RWPE2 (cell line): ENCODE results near the gene ALX4.

Source experiments
- ATAC-seq: fragments of 200-7000 bp; cut with Tn5 transposase; 3 replicates; pipeline ENCODE4 v1.9.1; 2021; ENCODE audit warnings: low read depth
- DNase-seq: peaks from one replicate; pipeline ENCODE4 v3.0.0-alpha.2; 2020; ENCODE audit warnings: low spot score
- H3K27ac ChIP-seq: fragments of 450-650 bp; 2 replicates; pipeline ENCODE4 v1.5.1; 2017; ENCODE audit warnings: mild to moderate bottlenecking; ENCODE audit not compliant: poor library complexity, severe bottlenecking
- H3K27me3 ChIP-seq: fragments of 250-450 bp; sonication (Bioruptor Pico); 2 replicates; pipeline ENCODE4 v1.5.1; 2021; ENCODE audit warnings: mild to moderate bottlenecking, moderate library complexity; ENCODE audit not compliant: insufficient read depth, poor library complexity, severe bottlenecking
- H3K36me3 ChIP-seq: fragments of 250-450 bp; sonication (Bioruptor Pico); 2 replicates; pipeline ENCODE4 v1.5.1; 2020; ENCODE audit warnings: low read depth, mild to moderate bottlenecking, moderate library complexity
- H3K4me1 ChIP-seq: fragments of 250-450 bp; sonication (Bioruptor Pico); 2 replicates; pipeline ENCODE4 v1.5.1; 2021; ENCODE audit warnings: mild to moderate bottlenecking, moderate library complexity; ENCODE audit not compliant: insufficient read depth, poor library complexity, severe bottlenecking
- H3K4me3 ChIP-seq: fragments of 250-450 bp; sonication (Bioruptor Pico); 2 replicates; pipeline ENCODE4 v1.5.1; 2021; ENCODE audit warnings: mild to moderate bottlenecking, moderate library complexity; ENCODE audit not compliant: severe bottlenecking
- H3K9me3 ChIP-seq: fragments of 250-450 bp; sonication (Bioruptor Pico); 2 replicates; pipeline ENCODE4 v1.5.1; 2021; ENCODE audit warnings: mild to moderate bottlenecking, moderate library complexity; ENCODE audit not compliant: severe bottlenecking
- TF ChIP-seq, protein P1 (sequence below): fragments of 450-650 bp; IDR thresholded peaks from one replicate; pipeline ENCODE4 v1.5.1; 2017; ENCODE audit warnings: mild to moderate bottlenecking, moderate library complexity; ENCODE audit not compliant: poor library complexity, severe bottlenecking

The ALX4 gene

DNA sequence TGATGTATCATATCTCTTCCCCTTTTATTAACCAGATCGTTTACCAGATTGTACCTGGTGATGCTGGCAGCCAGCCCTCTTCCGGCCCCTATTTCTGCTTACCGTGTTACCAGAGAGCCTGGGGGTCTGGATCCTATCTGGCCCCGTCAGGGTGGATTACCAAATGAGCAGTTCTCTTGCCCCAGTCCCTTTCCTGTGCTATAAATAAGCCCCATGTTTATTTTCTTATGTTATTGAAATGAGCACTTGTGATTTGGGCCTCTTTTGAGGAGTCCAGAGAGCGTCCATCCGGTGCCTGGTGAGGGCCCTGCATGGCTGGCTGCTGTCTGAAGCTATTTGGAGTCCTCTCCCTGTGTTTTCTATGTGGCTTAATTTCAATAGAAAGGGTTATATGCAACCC lies 59.5 kb downstream of the ALX4 start:
- ATAC-seq, result no peak
- TF ChIP-seq, protein P1, sequence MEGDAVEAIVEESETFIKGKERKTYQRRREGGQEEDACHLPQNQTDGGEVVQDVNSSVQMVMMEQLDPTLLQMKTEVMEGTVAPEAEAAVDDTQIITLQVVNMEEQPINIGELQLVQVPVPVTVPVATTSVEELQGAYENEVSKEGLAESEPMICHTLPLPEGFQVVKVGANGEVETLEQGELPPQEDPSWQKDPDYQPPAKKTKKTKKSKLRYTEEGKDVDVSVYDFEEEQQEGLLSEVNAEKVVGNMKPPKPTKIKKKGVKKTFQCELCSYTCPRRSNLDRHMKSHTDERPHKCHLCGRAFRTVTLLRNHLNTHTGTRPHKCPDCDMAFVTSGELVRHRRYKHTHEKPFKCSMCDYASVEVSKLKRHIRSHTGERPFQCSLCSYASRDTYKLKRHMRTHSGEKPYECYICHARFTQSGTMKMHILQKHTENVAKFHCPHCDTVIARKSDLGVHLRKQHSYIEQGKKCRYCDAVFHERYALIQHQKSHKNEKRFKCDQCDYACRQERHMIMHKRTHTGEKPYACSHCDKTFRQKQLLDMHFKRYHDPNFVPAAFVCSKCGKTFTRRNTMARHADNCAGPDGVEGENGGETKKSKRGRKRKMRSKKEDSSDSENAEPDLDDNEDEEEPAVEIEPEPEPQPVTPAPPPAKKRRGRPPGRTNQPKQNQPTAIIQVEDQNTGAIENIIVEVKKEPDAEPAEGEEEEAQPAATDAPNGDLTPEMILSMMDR, result no peak
- H3K4me3 ChIP-seq, result no peak overlapping the region
- H3K27ac ChIP-seq, result no peak overlapping the region
- no peaks in the 10 kb centered on the region; the same call in none of the 2 replicates for H3K36me3 ChIP-seq
- no peak for DNase-seq
- no peaks in the 10 kb centered on the region for H3K4me1 ChIP-seq
- H3K27me3 ChIP-seq, result no peaks in the 10 kb centered on the region
- H3K9me3 ChIP-seq, result peaks cover 8% of the 10 kb centered on the region

DNA sequence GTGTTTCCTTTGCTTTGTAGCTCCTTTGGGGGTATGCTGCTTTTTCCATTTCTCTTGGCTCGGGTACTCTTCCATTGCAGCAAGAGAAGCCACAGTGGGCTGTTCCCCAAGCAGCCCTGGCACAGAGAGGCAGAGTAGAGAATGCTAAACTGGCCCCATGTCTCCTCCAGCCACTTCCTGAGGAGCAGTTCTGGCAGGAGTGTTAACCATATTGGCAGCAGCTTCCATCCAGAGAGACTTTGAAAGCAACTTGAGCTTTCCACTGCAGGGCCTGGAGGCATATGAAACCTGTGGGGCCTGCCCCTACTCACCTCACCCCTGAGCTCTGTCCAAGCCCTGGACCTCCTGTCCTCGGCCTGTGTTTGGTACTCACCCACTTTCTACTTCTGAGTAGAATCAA lies 61.8 kb downstream of the ALX4 start:
- TF ChIP-seq, protein P1, result no peak
- DNase-seq (no peak), ATAC-seq (no peak)
- Histone ChIP-seq H3K36me3 (peaks cover 7% of the 10 kb centered on the region), H3K9me3 (peaks cover 4% of the 10 kb centered on the region), H3K27me3 (no peaks in the 10 kb centered on the region), H3K4me1 (no peaks in the 10 kb centered on the region), H3K4me3 (no peak overlapping the region), H3K27ac (no peak overlapping the region)

DNA sequence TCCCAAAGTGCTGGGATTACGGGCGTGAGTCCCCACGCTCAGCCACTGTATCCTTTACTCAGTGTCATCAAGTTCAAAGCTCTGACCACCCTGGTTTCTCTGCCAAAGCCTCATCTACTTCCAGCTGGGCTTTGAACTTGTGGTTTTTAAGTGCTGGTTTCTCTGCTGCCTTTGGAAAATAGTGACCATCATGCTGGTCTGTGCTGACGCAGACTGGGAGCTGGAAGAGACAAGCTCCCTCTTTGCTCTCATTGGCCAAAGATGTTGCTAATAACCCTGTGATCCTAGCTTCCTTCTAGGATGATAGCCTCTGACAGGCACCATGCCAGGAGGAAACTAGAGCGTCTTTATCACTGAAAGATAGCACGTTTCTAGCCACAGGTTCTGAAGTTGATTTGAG lies 62.4 kb downstream of the ALX4 start:
- H3K27ac ChIP-seq, result no peak overlapping the region
- H3K36me3 ChIP-seq, result peaks cover 7% of the 10 kb centered on the region
- ATAC-seq, result no peak
- no peaks in the 10 kb centered on the region for H3K27me3 ChIP-seq
- TF ChIP-seq, protein P1, result no peak
- H3K4me3 ChIP-seq, result no peak overlapping the region
- no peaks in the 10 kb centered on the region for H3K4me1 ChIP-seq
- DNase-seq, result no peak
- H3K9me3 ChIP-seq, result no peaks in the 10 kb centered on the region

DNA sequence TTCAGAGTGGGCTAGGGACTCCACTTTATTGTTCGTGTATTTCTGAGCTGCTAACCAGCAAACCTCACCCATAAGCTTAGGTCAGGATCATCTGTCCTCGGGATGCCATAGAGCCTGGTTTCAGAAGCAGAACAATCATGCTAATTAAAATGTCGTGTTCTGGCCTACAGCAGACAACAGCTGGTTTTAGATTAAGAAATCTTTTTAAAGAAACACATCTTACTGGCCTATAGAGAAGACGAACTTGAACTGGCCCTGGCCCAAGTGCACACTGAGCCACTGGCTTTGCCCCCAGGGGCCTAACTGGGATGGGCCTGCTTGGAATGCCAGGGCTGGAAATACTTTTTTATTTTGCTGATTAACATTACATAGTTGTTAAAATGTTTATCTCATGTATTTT lies 63.2 kb downstream of the ALX4 start:
- Histone ChIP-seq H3K36me3 (peaks cover 7% of the 10 kb centered on the region), H3K9me3 (no peaks in the 10 kb centered on the region), H3K4me3 (no peak overlapping the region), H3K27ac (no peak overlapping the region), H3K4me1 (no peaks in the 10 kb centered on the region), H3K27me3 (no peaks in the 10 kb centered on the region)
- ATAC-seq, result no peak
- TF ChIP-seq, protein P1, result no peak
- DNase-seq, result no peak

DNA sequence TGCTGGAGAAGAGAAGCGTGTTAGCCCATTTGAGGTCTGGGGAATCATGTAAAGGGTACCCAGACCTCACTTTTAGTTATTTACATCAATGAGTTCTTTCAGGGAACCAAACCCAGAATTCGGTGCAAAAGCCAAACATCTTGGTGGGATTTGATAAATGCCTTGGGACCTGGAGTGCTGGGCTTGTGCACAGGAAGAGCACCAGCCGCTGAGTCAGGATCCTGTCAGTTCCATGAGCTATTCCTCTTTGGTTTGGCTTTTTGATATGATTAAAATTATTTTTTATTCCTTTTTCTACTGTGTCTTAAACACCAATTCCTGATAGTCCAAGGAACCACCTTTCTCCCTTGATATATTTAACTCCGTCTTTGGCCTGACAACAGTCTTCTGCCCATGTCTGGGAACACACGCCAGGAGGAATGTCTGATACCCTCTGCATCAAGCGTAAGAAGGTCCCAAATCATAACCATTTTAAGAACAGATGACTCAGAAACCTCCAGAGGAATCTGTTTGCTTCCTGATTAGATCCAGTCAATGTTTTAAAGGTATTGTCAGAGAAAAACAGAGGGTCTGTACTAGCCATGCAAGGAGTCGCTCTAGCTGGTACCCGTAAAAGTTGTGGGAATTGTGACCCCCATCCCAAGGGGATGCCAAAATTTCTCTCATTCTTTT lies 65.2 kb downstream of the ALX4 start:
- H3K27ac ChIP-seq, result no peak overlapping the region
- no peaks in the 10 kb centered on the region for H3K4me1 ChIP-seq
- no peaks in the 10 kb centered on the region for H3K9me3 ChIP-seq
- TF ChIP-seq, protein P1, result no peak
- H3K4me3 ChIP-seq, result no peak overlapping the region
- DNase-seq, result no peak
- no peak for ATAC-seq
- no peaks in the 10 kb centered on the region for H3K27me3 ChIP-seq
- H3K36me3 ChIP-seq, result peaks cover 7% of the 10 kb centered on the region
